HG02981 (cell line): ENCODE data around the gene KCNH1.

Experiments
- ATAC-seq: cut with Tn5 transposase; IDR thresholded peaks from one replicate; pipeline ENCODE4 v1.9.1; 2021; ENCODE audit warnings: mild to moderate bottlenecking, moderate library complexity; ENCODE audit not compliant: unreplicated experiment

KCNH1 gene

DNA sequence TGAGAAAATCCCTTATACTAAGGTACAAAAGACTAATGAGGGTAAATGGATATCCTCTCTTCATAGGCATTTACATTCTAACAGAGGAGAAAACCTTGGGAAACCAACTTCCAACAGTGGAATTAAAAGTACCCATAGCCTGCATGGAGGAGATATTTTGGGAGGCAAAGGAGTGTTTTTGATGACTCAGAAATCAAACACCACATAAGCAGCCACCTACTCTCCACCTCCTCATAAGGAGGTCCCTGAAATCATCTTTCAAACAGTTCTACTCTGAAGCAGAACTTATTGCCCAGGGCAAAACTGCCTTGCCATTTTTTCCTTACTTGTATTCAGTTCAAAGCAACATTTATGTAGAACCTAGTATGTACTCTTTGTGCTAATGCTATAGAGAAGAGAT lies 211.3 kb downstream of the KCNH1 start:
- no peak for ATAC-seq

DNA sequence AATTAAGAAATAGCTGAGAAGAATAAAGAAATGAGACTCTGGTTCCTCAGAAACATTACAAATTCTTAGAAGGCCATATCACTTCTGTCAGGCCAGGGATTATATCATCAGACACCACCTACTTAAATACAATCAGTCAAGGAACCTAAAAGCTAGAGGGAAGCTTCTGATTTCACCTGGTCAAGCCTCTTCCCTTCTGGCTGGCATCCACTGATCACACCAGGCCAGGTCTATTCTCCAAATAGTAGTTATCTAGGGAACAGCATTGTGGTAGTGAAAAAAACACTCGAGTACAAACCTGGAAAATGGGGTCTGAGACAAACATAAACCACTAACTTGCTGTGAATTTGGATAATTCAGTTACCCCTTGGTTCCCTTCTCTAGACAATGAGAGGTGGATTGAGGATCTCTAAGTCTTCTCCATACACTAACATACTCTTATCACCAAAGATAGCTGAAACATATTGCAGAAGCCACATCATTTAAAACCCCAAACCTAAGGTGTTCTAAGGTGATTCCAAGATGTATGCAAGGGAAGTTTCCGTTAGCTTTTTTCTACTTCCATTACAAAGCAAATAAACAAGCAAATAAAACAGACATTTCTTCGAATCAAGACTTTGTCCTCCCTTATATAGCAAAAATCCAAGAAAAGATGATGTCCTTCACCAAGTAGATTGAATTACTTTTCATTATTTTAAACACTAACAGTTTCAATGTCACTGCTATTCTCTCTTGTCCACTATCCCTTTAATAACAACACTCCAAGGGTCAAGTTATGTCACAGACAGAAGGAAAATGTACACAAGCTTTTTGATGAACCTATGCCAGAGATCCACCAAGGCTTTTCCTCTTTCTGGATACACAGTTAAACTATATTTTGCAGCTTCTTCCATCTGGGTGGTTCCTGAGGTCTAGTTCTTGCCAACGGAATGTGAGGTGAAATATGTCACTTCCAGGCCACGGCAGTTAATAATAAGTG lies 212.9 kb downstream of the KCNH1 start:
- ATAC-seq, result no peak

DNA sequence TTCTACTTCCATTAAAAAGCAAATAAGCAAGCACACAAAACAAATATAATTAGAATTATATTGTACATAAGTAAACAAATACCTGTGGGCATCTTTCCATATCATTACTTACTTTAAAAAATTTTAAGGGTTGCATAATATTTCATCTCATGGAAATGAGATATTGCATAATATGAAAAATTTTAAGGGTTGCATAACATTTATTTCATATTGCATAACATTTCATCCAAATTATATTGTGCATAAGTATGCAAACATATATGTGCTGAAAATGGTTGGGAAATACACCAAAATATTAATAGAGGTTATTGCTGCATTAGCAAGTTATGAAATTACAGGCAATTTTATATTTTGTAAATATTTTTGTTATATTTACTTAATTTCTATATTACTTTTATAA lies 213.7 kb downstream of the KCNH1 start:
- no peak for ATAC-seq

DNA sequence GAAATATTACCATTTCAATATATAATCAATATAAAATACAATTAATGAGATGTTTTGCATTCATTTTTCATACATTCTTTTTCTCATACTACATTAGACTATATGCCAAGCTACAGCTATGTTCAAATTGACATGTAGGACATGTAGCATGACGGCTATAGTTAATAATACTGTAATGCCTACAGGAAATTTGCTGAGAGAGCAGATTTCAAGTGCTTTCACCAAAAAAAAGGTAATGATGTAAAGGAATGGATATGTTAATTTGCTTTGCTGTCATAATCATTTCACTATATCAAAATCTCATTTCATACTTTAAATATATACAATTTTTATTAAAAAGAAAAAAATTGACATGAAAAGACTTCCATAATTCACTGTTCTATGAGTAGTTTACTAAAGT lies 215.1 kb downstream of the KCNH1 start:
- ATAC-seq, result no peak

DNA sequence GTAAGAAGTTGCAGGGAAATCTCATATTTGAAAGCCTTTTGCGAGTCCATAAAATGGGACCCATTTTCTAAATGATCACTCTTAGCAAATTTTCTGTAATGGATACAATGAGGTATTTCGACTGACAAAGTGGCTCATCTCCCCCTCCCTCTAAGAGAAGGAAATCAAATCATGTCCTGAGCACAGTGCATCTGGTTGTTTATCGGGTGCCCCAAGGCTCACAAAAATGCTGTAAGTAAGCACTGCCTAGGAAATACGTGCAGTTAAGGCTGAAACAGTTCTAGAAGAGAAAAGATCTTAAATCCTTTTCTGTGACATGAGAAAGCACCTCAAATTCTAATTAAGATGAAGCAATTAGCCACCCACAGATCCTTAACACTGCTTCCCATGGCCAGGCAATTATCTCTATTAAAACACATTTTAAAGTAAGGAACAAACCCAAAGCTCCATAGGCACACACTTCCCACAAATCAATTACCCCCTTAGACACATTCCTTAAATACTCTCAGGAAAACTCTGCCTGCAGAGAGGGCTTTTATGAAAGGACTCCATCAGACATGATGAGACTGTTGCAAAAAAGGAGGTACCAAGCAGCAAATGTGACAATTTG lies 216.3 kb downstream of the KCNH1 start:
- ATAC-seq, result no peak

DNA sequence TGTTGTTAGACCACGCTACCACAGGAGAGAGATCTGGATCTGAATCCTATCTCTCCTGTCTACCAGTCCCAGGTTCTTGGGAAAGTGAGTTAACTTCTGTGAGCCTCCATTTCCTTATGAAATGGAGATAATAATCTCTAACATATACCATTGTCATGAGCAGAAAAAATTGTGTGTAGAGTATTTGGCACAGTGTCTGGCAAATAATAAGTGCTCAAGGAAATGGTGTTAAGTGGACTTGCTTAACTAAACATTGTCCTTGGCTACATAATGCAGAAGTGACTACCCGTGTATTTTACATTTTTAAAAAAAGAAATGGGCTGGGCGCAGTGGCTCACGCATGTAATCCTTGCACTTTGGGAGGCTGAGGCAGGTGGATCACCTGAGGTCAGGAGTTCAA lies 217.4 kb downstream of the KCNH1 start:
- no peak for ATAC-seq

DNA sequence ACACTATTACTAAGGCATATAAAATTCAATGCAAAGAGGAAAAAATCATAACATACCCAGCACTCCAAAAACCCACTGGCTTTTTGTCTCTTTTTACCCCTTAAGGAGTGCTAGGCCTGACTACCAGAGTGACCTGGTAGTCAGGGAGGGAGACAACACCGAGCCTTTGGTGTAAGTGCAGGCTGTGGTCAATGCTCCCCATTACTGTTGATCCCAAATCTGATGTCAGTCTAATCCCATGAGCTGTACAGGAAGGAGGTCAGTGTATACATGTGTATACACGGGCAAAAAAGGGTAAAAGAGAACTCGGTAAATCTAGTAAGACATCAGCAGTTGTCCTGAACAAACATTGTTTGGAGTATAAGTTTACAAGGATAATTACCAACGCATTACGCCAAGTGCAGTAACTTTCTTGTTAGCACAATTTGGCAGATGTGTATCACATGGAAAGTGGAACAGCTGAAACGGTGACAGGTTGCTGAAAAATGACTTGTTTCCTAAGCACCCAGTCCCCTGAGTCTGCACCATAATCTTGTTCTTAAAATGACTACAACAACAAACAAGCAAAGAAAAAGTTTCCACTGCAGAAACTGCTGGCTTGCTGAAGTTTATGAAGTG lies 217.9 kb downstream of the KCNH1 start:
- ATAC-seq, result no peak

DNA sequence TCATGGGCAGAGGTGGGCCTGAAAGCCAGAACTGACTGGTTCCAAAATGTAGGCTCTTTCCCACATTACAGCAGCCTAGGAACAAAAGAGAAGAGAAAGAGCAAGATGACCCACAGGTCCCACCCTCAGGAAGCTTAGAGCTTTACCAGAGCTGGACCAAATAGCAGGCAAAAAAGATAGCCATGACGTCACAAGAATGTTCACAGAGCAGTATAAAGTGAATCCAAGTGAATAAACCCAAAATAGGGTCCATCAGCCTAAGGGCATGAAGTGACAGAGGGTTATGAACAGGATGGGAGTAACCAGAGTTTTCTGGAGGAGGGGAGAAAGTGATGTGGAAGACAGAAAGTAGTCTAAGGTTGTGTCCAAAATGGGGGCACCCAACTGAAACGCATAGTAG lies 221.2 kb downstream of the KCNH1 start:
- ATAC-seq, result no peak

DNA sequence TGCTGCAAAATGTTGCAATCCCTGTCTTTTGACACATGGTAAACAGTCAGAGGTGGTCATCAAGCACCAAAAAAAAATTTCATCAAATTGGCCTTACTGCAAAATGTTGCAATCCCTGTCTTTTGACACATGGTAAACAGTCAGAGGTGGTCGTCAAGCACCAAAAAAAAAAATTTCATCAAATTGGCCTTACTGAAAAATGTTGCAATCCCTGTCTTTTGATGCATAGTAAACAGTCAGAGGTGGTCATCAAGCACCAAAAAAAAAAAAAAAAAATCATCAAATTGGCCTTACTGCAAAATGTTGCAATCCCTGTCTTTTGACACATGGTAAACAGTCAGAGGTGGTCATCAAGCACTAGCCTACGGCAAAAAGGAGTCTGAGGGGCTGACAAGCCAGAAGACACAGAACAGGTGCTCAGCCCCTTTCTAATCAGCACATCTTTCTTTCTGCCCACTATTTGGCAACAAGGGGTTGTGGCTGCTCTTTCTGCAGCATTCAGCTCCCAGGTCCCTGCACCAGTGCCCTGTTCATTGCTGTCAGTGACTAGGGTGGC lies 223.8 kb downstream of the KCNH1 start:
- ATAC-seq, result no peak

DNA sequence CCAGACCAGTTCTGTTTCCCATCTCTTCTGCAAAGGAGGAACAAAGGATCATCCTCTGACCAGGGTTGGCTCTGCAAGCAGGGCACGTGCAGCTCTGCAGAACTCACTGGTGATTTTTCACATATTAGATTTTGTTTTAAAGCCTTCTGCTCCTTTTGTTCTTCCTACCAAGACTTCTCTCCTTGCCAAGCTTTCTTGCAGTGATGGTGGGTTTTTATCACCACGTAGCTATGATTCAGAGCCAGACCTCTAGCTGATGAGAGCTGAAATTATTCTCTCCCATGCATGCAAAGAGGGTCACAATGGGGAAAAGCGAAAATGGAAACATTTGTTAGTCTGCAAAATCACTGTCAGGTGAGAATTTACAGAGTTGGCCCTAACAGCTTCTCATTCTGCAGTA lies 225.2 kb downstream of the KCNH1 start:
- no peak for ATAC-seq

DNA sequence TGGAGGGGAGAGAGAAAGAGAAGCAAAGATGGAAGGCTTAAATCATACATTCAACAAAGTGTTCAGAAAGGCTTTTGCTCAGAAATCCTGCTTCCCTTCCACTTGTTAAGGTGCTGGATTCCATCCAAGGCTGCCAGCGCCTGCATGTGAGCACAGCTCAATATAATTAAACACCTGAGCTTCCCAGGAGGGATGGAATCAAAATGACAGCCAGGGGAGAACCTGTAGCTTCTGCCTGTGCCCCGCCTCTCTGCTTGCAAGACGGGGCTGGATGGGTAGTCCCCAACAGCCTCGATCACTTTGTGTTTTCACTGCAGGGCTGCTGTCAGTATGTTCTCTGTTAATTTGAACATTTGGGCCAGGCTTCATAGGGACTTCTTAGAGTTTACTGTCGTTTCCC lies 225.7 kb downstream of the KCNH1 start:
- ATAC-seq, result no peak

DNA sequence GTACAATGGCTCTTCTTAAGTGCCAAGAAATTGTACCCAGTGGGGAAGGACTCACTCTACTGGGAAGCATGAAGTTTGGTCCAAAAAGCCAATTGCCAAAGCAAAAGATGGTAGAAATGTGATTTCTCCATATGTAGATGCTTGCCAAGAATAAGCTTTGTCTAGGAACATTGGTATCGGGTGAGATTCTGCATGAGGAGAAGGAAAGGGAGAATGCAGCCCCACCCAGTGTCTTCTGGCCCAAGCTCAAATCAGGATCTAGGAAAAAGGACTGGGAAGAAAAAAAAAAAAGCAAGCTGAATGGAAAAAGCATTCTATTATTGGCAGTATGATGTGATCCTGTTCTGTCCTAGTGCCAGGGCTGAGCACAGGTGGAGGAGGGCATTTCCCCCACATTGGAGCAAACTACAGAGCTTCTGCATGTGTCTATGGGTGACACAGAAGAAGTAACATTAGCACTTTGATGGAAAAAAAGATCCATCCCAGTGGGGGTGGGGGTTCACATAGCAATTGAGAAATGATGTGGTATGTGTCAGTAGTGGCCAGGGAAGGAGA lies 226.6 kb downstream of the KCNH1 start:
- no peak for ATAC-seq

DNA sequence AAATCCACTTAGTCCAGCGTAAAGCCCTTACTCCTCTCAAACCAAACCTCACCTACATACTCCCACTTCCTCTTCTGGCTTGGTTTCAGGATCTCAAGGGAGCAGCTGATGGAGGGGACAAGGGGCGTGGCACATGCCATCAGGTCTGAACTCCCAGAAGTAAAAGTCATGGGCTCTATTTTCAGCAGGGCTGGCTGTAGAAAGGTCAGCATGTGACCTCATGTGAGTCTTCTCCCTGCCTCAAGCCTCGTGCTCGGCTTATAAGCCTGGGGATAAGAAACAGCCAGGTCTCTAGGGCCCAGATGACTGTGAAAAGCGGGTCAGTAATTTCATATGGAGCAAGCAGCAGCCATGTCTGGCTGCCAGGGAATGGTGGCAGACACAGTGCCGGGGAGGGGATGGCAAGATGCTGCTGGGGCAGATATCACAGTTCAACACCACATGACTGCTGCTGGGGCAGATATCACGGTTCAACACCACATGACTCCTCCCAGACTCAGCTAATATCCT lies 227.9 kb downstream of the KCNH1 start:
- ATAC-seq, result no peak

DNA sequence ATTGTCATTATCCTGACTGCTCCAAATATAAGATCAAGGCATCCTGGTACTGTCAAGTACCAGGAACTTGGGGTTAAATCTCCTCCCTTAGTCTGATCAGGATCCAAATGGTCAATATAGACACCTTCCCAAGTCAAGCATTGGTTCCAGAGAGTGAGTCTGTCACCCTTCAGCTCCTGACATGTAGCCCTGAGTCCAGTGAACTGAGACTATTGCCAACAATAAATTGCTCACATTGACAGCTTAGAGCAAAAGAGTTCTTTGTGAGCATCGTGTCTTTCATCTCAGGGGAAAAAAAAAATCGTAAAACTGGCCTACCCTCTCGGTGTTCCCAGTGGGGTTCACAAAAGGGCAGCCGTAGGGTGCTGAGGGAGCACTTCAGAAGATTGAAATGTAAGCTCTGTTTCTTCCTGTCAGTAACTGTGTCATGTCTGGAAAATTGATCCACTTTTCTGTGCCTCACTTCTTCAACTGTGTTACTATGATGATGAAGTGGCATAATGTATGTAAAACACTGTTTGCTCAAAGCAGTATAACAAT lies 228.5 kb downstream of the KCNH1 start:
- no peak for ATAC-seq

DNA sequence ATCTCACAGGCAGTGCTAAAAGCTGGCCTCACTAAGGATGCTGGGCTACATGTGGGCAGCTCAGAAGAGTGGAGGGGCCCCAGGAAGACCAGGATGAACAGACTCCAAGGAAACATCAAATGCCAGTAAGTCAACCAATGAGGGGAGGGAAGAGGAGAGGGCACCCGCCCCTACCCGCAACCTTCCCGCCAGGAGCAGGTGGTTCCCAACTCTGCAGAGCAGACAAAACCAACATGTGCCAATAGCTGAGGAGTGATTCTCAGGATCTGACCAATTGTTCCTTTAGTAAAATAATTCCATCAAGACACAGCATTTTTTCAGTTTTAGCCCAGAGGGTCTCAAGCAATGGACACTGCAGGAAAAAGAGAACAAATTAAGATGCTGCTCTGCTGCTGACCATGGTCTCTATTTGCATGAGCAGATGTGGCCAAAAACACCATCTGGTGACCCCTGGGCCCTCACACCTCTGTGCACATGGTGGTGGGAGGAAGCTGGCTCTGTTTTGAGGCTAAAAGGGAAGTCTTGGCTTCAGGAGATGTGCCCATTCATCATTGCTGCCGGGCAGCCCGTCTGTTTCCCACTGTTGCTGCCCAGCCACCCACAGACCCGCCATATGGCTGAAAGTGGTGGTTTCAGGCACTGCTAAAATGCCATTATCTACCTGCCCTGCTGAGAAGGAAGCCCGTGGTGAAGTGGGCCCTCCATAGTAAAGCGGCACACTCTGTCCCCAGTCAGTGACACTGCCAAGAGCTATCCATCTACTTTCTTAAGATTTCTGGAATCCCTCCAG lies 231.8 kb downstream of the KCNH1 start:
- ATAC-seq, result no peak

DNA sequence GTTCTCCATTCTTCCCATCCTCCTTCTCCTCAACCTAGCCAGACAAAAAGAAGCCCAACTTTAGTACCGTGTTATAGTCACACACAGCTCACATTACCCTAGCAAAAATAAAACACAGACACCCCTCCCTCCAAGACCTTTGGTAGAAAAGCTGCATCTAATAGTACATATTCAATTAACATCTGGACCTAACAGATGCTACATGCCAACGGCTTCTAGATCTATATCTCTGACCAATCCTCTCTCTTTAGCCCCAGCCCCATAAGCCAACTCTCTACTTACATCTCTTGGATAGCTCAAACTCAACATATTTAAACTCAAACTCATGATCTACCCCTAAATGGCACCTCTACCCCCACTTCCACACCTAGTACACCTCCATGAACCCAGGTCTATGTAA lies 233.1 kb downstream of the KCNH1 start:
- ATAC-seq, result no peak

DNA sequence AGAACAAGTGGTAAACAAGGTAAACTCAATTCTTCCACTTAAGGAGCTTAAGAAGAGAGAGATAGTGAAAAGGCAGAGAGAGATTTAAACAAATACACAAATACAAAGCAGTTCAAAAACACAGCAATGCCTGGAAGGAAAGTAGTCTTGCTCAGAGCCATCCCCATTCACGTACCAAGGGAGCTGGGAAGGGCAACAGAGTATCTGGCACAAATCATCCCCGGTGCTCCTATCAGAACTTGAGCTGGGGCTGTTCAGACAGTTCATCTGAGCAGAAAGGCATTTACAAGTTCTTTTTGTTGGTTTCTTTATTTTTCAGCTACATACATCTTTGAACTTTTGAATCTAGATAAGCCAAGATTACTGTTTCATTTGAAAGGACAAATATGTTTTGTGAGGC lies 233.9 kb downstream of the KCNH1 start:
- no peak for ATAC-seq

DNA sequence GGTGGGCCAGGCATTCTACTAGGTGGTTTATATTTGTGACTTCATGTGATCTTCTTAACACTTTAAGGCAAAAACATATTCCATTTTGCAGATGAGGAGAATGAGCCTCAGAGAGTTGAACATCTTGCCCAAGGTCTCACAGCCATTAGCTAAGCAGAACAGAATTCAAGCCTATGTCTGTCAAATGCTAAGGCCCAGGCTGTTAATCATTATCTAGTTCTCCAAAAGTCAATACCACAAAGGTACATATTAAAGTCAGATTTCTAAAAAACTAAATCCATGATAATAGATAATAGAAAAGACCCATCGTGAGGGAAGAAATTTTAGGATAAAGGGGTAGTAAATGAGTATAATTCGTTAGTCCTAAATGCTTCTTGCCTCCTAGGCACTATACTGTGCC lies 234.3 kb downstream of the KCNH1 start:
- no peak for ATAC-seq

DNA sequence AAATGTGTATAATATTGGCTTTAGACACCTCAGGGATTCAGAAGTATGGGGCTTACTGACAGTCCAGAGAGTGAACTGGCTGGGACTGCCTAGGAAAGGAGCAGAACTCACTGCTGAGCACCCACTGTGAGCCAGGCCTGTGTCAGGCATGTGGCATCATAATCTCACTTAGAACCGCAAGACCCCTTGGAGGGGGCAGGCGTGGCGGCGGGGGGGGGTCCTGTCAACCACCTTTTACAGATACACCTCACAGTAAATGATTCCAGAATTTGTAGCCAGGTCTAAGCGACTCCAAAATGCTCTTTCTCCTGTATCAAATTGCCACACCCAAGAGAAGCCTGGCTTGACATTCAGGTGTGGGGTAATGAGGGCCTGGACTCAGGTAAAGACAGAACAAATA lies 235.5 kb downstream of the KCNH1 start:
- no peak for ATAC-seq

DNA sequence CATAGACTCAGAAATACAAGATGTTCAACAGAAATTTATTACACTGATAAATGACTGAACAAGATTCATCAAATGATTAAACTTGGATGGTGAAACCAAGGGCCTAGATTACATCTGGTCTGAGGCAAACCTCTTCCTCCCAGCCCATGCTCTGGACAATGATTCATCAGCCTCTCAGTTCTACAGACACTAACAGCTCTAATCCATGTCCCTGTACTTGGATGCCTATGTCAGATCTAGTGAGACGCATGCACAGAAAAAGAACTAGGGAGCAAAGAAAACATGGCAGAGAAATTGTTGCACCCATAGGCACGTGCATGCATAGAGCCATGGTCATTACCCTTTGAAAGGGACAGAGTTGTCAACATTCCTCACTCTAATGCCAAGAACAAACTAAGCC lies 250.1 kb downstream of the KCNH1 start:
- no peak for ATAC-seq
